OCI-LY3 (cell line): ENCODE data around the gene B3GNT9.

Source experiments
- H2AFZ ChIP-seq: fragments of 200-600, 300-600 bp; shearing (Covaris generic); 2 replicates; pipeline ENCODE4 v1.6.0; 2014; ENCODE audit warnings: antibody characterized with exemption, low read depth, low read length
- H3K27ac ChIP-seq: fragments of 200-600, 300-600 bp; sonication (generic); 2 replicates; pipeline ENCODE4 v1.5.1; 2014; ENCODE audit warnings: mild to moderate bottlenecking, low read length, moderate library complexity, mixed read lengths
- H3K27me3 ChIP-seq: fragments of 200-600, 300-600 bp; sonication (generic); 2 replicates; pipeline ENCODE4 v1.6.1; 2014; ENCODE audit warnings: low read depth, low read length, mixed read lengths
- H3K36me3 ChIP-seq: fragments of 200-600, 300-600 bp; sonication (generic); replicated peaks from 2 replicates; pipeline ENCODE3; 2014; ENCODE audit warnings: low read depth, low read length, mixed read lengths
- H3K4me1 ChIP-seq: fragments of 300-600, 200-600 bp; sonication (generic); 2 replicates; pipeline ENCODE4 v1.6.1; 2014; ENCODE audit warnings: low read length, mixed read lengths
- H3K4me2 ChIP-seq: fragments of 200-600, 300-600 bp; sonication (generic); 2 replicates; pipeline ENCODE4 v1.6.1; 2014; ENCODE audit warnings: low read length, mixed read lengths
- H3K4me3 ChIP-seq: fragments of 300-600, 200-600 bp; sonication (generic); 2 replicates; pipeline ENCODE4 v1.5.1; 2014; ENCODE audit warnings: antibody characterized with exemption, mild to moderate bottlenecking, low read length, moderate library complexity
- H3K79me2 ChIP-seq: fragments of 300-600, 200-600 bp; shearing (Covaris generic); 2 replicates; pipeline ENCODE4 v1.6.1; 2014; ENCODE audit warnings: mild to moderate bottlenecking, low read length, mixed read lengths
- H3K9ac ChIP-seq: fragments of 300-600, 200-600 bp; shearing (Covaris generic); 2 replicates; pipeline ENCODE4 v1.6.0; 2014; ENCODE audit warnings: mild to moderate bottlenecking, low read length, moderate library complexity
- H3K9me3 ChIP-seq: fragments of 200-600, 300-600 bp; shearing (Covaris generic); 2 replicates; pipeline ENCODE4 v1.6.1; 2014; ENCODE audit warnings: low read length, mixed read lengths; ENCODE audit not compliant: insufficient read depth
- H4K20me1 ChIP-seq: fragments of 200-600, 300-600 bp; sonication (generic); 2 replicates; pipeline ENCODE4 v1.6.1; 2016; ENCODE audit warnings: low read length, mixed read lengths; ENCODE audit not compliant: insufficient read depth
- CTCF ChIP-seq: fragments of 200-600, 300-600 bp; sonication (generic); IDR thresholded peaks from 2 replicates; pipeline ENCODE4 v1.5.1; 2014; ENCODE audit warnings: antibody characterized with exemption, low read length, low read depth
- EZH2phosphoT487 ChIP-seq: fragments of 200-600 bp; shearing (Covaris generic); IDR thresholded peaks from 2 replicates; pipeline ENCODE4 v1.6.1; 2018; ENCODE audit warnings: antibody characterized with exemption, mixed run types, low read depth

B3GNT9 gene

DNA sequence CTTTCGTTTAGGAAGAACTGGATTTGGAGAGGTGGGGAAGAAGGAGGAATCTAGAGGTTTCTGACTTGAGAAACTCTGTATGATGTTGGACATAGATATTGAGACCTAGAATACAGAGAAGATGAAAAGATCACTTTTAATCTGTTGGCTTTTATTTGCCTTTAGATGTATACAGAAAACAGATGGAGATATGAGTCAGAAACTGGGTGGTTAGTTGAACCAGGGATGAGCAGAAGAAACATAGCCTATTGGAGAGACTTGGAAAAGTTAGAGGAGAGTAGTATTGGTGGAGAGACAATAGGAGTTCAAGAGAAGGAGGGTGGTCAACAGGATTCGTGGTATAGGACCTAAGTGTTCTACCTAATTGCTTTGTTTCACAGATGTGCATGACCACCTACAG, 36.0 kb downstream of the B3GNT9 start:
- Histone ChIP-seq H3K36me3 (peaks cover 7% of the 10 kb centered on the region), H3K4me3 (no peak overlapping the region), H3K79me2 (peaks cover 74% of the 10 kb centered on the region), H3K27ac (no peak overlapping the region), H3K27me3 (no peaks in the 10 kb centered on the region), H4K20me1 (peaks cover 12% of the 10 kb centered on the region; the same call in 1 of the 2 replicates), H3K4me1 (peaks cover 10% of the 10 kb centered on the region; the same call in 1 of the 2 replicates), H3K4me2 (no peak overlapping the region), H3K9me3 (no peaks in the 10 kb centered on the region), H2AFZ (no peak overlapping the region), H3K9ac (no peak overlapping the region)
- TF ChIP-seq CTCF: no peak
- TF ChIP-seq EZH2phosphoT487: no peak

DNA sequence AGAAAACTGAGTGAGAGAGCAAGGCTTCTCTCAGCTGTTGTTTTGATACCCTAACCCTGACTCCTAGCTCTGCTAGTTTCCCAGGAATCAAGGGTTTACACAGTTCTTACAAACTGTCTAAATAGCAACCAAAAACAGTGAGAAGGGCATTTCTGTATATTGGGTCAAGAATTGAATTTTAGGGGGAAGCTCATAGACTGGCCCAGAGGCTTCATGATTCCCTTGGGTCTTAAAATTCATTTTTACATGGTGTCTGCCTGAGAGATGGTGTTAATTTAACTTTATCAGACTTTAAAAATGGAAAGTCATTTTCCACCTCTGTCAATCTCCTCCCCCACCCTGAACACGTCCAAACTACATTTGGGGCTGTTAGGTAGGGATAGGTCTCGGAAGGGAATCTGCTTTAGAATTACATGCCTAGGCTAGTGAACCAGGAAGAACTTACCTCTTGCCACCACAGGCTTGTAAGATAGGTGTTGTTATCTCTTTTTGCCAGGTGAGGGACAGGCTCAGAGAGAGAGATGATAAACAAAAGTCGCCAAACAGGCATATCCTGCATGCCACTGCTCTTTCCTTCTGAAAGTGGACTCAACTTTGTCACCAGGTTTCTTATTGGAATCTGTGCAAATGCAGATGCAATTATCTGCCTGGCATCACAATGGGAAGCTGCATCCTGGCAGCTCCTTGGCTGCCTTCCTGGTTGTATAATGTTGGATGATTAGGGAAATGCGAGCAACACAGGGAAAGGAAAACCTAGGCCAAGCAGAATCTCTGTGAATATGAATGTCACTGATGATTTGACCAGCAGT, 38.0 kb downstream of the B3GNT9 start:
- TF ChIP-seq EZH2phosphoT487: no peak
- no peak for TF ChIP-seq CTCF
- Histone ChIP-seq H3K4me3 (no peak overlapping the region), H3K4me1 (peaks cover 16% of the 10 kb centered on the region), H3K36me3 (peaks cover 7% of the 10 kb centered on the region), H3K79me2 (peaks cover 69% of the 10 kb centered on the region), H4K20me1 (peaks cover 12% of the 10 kb centered on the region; the same call in 1 of the 2 replicates), H3K27me3 (no peaks in the 10 kb centered on the region), H3K9me3 (no peaks in the 10 kb centered on the region), H2AFZ (no peak overlapping the region), H3K9ac (no peak overlapping the region), H3K4me2 (no peak overlapping the region), H3K27ac (no peak overlapping the region)

GRCh38 chr16:67111951-67112444, 38.8 kb downstream of the B3GNT9 start:
- Histone ChIP-seq H3K9me3 (no peaks in the 10 kb centered on the region), H3K4me3 (no peak overlapping the region), H3K4me1 (peaks cover 16% of the 10 kb centered on the region), H4K20me1 (peaks cover 12% of the 10 kb centered on the region; the same call in 1 of the 2 replicates), H2AFZ (no peak overlapping the region), H3K36me3 (peaks cover 7% of the 10 kb centered on the region), H3K79me2 (peaks cover 63% of the 10 kb centered on the region), H3K9ac (no peak overlapping the region), H3K27me3 (no peaks in the 10 kb centered on the region), H3K4me2 (no peak overlapping the region), H3K27ac (no peak overlapping the region)
- TF ChIP-seq EZH2phosphoT487 (no peak), CTCF (no peak)

DNA sequence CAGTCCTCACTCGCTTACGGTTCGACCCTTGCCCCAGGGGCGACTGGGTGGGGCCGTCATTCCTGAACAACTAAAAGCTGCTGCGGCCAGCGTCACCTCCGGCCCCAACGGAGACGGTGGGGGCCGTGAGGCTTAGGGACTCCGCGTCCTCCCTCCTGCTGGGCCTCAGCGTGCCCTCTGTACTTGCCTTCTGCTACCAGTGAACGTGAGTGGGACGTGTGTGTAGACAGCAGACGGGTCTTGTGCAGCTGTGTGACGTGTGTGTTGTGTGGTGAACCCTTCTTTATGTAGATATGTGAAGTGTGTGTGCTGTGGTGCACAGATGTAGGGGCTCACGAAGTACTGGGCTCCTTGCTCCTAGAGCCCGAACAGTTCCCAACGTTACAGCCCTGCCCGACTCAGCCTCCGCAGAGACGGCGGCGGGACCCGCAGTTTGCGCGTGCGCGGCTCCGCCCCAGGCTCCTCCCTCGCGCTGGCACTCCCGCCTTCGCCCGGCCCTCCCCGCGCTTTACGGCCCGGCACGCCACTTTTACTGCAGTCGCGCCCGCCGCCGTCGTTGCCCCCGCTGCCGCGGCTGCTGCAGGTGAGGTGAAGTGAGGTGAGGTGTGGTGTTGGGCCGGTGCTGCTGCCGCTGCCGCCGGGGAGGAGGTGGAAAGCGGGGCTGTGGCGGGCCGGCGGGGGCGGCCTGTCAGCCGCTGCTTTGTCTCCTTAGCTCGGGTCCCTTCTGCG, 41.2 kb downstream of the B3GNT9 start, which contains the start of gene PHAF1:
PHAF1 (plus strand) TSS at position 535 of the 729 bp plus-strand sequence. CDS start 235 bp downstream, outside the sequence.
- Histone ChIP-seq H3K9me3 (no peaks in the 10 kb centered on the region), H2AFZ (peak within 1 kb of the TSS; percentile 96), H3K4me1 (peaks cover 25% of the 10 kb centered on the region), H3K79me2 (peaks cover 43% of the 10 kb centered on the region), H3K9ac (peak within 1 kb of the TSS; percentile 77), H3K4me2 (peak within 1 kb of the TSS; percentile 97), H3K36me3 (peaks cover 7% of the 10 kb centered on the region), H3K27ac (no peak within 1 kb of the TSS), H4K20me1 (0 out of 2 replicates have a peak, but pooled peaks cover 3% of the 10 kb centered on the region), H3K27me3 (no peaks in the 10 kb centered on the region), H3K4me3 (peak within 1 kb of the TSS; percentile 95)
- TF ChIP-seq CTCF (no peak), EZH2phosphoT487 (no peak)
